GM03348 (cell line): ENCODE data around the gene FKBP9.
"Not testable (repeated sequence)": the region's sequence is repeated elsewhere in the genome, so short reads cannot be mapped to it uniquely, and the experiment has no call there.

ENCODE experiments used
- DNase-seq: peaks from one replicate; pipeline ENCODE4 v3.0.0; 2012; ENCODE audit warnings: low spot score

FKBP9 gene

DNA sequence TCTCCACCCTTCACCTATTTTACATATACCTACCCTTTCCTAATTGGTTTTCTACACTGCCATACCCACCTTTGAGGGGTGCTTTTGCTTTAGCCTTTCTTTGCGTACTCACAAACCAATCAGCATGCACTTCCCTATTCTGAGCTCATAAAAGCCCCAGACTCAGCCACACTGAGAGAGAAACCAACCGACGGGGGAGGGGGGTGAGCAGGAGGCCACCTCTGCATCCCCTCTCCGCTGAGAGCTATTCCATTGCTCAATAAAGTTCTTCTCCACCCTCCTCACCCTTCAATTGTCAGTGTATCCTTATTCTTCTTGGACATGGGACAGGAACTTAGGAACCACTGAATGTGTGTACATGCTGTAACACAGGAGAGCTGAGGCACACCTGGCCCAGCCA lies 9.0 kb upstream of the FKBP9 start:
- DNase-seq: no peak

DNA sequence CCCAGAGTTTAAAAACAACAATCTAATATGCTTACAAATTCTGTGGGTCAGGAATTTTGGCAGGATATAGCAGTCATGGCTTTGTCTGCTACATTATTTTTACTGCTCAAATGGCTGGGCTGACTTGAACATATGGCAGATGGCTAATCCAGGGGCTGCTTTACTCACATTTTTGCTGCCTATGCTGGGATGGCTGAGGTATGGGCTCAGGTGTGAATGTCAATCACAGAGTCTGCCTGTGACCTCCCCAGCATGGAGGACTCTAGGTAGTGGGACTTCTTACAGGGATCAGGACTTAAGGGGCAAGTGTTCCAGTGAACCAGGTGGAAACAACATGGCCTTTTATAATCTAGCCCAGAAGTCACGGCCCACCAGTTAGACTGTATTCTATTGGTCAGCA lies 4.4 kb upstream of the FKBP9 start:
- DNase-seq: no peak

GRCh38 chr7:32958046-32959025 lies 1.1 kb downstream of the FKBP9 start:
- peak; percentile 32 for DNase-seq

- not testable (repeated sequence) for DNase-seq
These were observed 6.7 kb downstream of the FKBP9 start for GRCh38 chr7:32963880-32964301.

- DNase-seq: not testable (repeated sequence)
These were observed 7.4 kb downstream of the FKBP9 start for GRCh38 chr7:32964461-32965159.

GRCh38 chr7:32966489-32967267 lies 9.4 kb downstream of the FKBP9 start:
- DNase-seq: not testable (repeated sequence)

DNA sequence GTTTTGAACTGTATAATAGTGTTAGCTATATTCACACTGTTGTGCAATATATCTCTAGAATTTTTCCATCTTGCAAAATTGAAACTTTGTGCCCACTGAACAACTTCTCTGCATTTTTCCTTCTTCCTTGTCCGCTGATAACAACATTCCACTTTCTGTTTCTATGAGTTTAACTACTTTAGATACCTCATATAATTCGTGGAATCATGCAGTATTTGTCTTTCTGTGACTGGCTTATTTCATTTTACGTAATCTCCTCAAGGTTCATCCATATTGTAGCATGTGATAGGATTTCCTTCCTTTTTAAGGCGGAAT lies 10.0 kb downstream of the FKBP9 start:
- not testable (repeated sequence) for DNase-seq

GRCh38 chr7:32971967-32972366 lies 14.7 kb downstream of the FKBP9 start:
- not testable (repeated sequence) for DNase-seq

- peak; percentile 2 for DNase-seq
These were observed 19.9 kb downstream of the FKBP9 start for GRCh38 chr7:32977159-32977558.

DNA sequence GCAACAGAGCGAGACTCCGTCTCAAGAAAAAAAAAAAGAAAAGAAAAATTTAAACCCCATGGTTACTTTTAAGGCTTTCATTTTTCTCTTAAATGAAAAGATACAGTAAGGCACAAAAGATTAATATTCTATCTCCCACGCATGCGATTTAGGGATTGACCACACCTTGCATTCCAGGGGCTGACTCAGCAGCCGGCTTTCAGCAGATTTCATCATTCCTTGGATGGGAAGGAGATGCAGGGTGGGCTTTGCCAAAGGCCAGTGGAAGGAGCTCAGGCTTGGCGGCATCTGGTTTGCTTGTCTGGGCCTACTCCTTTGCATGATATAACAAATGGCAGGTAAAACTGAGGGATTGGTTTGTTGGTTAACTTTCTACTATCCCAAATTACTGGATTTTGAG lies 22.0 kb downstream of the FKBP9 start:
- DNase-seq: peak; percentile 70

DNA sequence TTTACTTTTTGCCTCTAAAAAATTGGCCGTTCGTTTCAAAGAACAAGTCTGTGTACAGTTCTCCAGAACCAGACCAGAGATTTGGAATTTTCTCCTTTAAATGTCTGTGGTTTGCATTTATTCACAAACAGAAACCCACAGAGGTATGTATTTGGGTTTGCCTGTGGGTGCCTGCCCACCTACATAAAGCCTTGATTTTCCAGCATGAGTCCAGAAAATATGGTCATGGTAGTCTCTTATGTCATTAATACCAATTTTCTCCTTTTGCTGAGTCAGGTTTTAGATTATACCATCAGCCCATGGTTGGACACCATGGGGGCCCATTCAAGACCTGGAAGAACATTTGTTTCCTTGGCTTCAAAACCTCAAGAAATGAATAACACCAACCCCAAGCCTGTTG lies 22.7 kb downstream of the FKBP9 start:
- not testable (repeated sequence) for DNase-seq

GRCh38 chr7:32988148-32988547 lies 30.9 kb downstream of the FKBP9 start:
- not testable (repeated sequence) for DNase-seq

GRCh38 chr7:32991068-32991585 lies 33.9 kb downstream of the FKBP9 start:
- DNase-seq: peak; percentile 37

DNA sequence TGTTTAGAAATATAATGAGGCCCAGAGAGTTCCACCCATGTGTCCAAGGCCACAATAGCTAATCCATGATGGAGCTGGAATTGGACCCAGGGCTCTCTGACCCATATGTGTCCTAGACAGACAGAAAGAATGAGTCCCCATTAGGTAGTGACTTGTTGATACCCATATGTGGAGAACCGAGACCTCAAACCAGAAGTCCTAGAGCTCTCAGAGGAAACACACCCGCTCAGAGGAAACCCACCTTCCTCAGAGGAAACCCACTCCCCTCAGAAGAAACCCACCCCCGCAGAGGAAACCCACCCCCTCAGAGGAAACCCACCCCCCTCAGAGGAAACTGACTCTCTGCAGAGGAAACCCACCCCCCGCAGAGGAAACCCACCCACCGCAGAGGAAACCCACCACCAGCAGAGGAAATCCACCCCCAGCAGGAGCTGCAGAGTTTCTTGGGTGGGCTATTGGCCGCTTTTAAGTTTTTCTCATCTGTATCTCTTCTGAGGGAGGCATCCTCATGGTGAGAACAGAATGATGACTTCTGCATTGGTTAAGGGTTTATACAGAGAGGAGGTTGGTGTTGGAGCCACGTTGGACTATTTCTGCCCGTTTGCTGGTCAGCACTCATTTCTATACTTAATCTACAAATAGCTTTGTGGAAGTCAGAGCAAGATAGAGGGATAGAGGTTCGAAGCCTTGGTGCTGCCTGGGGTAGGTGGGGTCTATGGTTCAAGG lies 34.9 kb downstream of the FKBP9 start:
- not testable (repeated sequence) for DNase-seq

- not testable (repeated sequence) for DNase-seq
These were observed 35.5 kb downstream of the FKBP9 start for GRCh38 chr7:32992750-32993149.

- not testable (repeated sequence) for DNase-seq
These were observed 40.7 kb downstream of the FKBP9 start for GRCh38 chr7:32997956-32998355.

DNA sequence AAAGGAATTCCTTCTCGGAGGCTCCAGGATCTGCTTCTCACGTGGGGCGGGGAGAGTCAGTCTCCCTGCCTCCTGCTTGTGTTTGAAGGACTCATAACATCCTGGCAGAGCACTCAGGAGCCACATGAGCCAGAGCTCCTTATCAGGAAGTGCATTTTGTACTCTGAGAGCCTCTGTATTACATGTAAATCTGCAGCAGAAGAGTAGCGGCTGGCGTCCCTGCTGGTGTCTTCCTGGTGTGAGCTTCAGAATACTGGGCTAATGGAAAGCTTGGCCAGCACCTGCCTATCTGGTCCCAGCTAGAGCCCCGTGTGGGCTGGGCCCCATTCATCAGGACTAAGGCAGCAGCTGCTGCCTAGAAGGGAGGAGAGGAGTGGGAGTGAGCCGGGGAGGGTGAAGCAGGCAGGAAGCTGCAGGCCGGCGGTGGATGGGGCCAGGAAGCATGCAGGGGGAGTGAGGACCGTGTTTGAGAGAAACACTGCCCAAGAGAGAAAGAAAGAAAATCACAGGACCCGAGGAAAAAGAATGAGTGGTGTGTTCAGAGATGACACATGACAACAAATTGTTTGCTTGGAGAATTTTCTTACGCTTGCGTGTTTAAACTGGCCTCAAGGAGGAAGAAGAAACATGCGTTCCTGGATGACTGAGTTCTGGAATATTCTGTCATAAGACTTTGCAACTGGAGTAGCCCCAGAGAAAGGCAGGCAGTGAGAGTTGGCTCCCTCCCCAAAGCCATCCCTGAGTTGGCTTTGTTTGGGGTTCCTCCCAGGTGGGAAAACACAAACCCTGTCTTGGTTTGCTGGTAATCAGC lies 41.3 kb downstream of the FKBP9 start:
- DNase-seq: peak; percentile 48

- not testable (repeated sequence) for DNase-seq
These were observed 42.1 kb downstream of the FKBP9 start for GRCh38 chr7:32999380-32999779.

DNA sequence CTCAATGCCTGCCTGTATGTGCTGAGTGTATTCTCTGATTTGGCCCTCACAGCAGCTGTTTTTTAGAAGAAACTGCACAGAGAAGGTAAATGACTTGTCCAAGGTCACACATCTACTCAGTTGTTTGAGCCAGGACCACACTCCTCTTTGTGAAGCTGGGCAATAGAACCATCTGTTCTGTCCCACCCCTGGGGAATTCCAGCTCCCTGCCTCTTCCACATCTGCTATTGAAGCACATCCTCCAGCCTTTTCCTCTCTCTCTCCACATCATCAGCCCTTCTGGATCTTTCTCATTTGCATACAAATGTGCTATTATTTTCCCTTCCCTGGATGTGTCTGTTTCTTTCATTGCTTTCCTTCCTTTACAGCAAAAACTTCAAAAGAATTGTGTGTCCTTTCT lies 45.9 kb downstream of the FKBP9 start:
- not testable (repeated sequence) for DNase-seq

DNA sequence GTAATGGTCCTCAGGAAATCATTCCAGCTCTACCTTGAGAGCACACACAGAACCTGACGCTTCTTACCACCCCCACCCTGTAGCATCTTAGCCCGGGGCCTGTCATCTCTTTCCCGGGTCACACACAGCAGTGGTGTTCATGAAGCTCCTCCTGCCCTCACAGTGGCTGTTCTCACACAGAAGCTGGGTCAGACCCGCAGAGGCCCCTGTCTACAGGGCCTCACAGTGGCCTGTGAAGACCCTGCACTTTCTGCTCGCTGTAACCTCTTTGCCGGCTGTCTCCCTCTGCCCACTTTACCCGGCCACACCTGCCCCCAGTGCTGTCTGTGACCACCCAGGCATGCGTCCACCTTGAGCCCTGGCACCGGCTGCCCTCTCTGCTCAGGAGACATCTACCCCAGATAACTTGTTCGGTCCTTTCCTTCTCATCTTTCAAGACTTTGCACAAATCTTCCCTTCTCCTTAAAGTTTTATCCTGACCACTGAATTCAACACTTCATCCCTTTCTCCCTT lies 46.9 kb downstream of the FKBP9 start:
- DNase-seq: not testable (repeated sequence)
